D721Med (cell line): ENCODE results near the gene NUDT7.

ENCODE experiments used
- DNase-seq: peaks from one replicate; pipeline ENCODE4 v3.0.0; 2011; ENCODE audit warnings: low spot score; ENCODE audit not compliant: insufficient read length
- FAIRE-seq: peaks from 2 replicates; lab custom pipeline; 2011; peaks lifted over from hg19 to GRCh38; lab: Jason Lieb, UNC
- CTCF ChIP-seq: IDR thresholded peaks from 2 replicates; pipeline ENCODE4 v1.5.1; 2012; ENCODE audit warnings: mild to moderate bottlenecking, control low read depth; ENCODE audit not compliant: insufficient read depth; ENCODE audit errors: missing control alignments

Gene NUDT7

GRCh38 chr16:77692612-77693011 is 29.7 kb upstream of the NUDT7 start:
- DNase-seq (no peak), FAIRE-seq (no peak)
- no peak for TF ChIP-seq CTCF

GRCh38 chr16:77696149-77696548 is 26.2 kb upstream of the NUDT7 start:
- FAIRE-seq (no peak), DNase-seq (no peak)
- no peak for TF ChIP-seq CTCF

GRCh38 chr16:77700846-77701245 is 21.5 kb upstream of the NUDT7 start:
- no peak for DNase-seq
- no peak for FAIRE-seq

GRCh38 chr16:77705351-77705750 is 17.0 kb upstream of the NUDT7 start:
- no peak for TF ChIP-seq CTCF
- FAIRE-seq (no peak), DNase-seq (no peak)

More at GRCh38 chr16:77700846-77701245, 21.5 kb upstream of the NUDT7 start:
- no peak for TF ChIP-seq CTCF

- FAIRE-seq: no peak
- no peak for DNase-seq
- no peak for TF ChIP-seq CTCF
Measured at GRCh38 chr16:77711179-77711578, 11.1 kb upstream of the NUDT7 start.

GRCh38 chr16:77711775-77712174 is 10.5 kb upstream of the NUDT7 start:
- no peak for TF ChIP-seq CTCF
- FAIRE-seq (no peak), DNase-seq (no peak)

- no peak for TF ChIP-seq CTCF
- DNase-seq: no peak
- FAIRE-seq: no peak
Measured at GRCh38 chr16:77715145-77715544, 7.2 kb upstream of the NUDT7 start.
